Measurements from ENCODE around the gene DHRS3.

GRCh38 chr1:12561121-12561520 is 56.9 kb downstream of the DHRS3 start:
- TF ChIP-seq CTCF (IDR thresholded peaks at IDR 0.05) (no peak), POLR2A (IDR thresholded peaks at IDR 0.05) (no peak)

All from suprapubic skin (tissue), 3 donors.